ENCODE results near the gene SPINK4. TPM values are rescaled to one million over a fixed set of nuclear protein-coding genes. Genes with fewer than 3 reads are reported as not detected.

Gene SPINK4
- total RNA-seq, 1 experiment from 2014 or later = not detected

DNA sequence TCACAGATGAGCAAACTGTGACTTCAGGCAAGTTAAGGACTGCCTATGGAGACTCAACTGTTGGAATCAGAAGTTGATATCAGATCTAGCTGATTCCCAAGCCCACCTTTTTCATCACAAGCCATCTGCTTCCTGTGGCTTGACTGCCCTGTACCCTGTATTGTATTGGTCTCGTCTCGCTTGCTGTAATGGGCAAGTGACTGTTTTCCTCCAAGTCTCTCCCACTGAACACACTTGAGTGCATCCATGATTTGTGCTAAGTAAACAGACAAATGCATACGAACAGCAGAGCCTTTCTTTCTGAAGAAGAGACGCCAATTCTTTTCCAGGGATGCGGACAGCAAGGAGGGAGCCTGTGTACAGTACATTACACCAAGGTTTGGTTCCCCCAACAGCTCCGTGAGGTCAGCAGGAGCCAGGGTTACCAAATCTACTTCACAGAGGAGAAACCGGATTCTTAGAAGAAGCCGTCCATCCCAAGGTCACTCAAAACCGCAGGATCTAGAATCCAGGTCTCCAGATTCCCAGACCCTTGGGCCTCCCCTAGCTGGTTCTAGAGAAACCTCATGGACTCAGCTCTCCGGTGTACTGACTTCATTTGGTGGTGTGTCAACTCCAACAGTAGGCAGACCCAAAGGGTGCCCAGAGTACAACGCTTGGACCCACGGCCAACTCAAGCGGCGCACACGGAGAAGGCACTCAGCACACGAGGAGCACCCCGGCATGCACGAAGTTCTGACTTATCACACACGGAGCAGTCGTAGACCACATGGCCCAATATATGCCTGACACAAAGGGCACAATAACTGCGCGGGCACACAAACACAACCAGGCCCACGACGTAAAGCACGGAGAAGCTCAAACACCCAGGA, 23.4 kb downstream of the SPINK4 start:
- H3K9me2 ChIP-seq (ENCODE audit: insufficient read depth) = no peaks in the 10 kb centered on the region
- H3K36me3 ChIP-seq (ENCODE audit: control insufficient read depth in 1 of 2, insufficient read depth in 2 of 2, low read length in 2 of 2) = peaks cover 37 to 46% of the 10 kb centered on the region in 2 experiments
- H3K27me3 ChIP-seq (ENCODE audit: insufficient read depth, low read length) = no peaks in the 10 kb centered on the region
- H3K4me3 ChIP-seq (replicated peaks in 1 of 2; ENCODE audit: low read depth in 1 of 2, low read length in 2 of 2) = peak overlapping the region; percentile 98 to 99
- ATAC-seq = no peak
- no peaks in the 10 kb centered on the region for H3K9me3 ChIP-seq (ENCODE audit: control insufficient read depth in 1 of 2, insufficient read depth in 1 of 2, low read depth in 1 of 2, low read length in 2 of 2)
- peaks cover 67% of the 10 kb centered on the region for H3K79me2 ChIP-seq (ENCODE audit: insufficient read depth, low read length)
- ChIA-PET CTCF (interaction anchor here (1.3 kb wide), 1 partner anchor 23 kb away, joined by 4 read pairs; no protein-coding TSS in a partner anchor), POLR2A (interaction anchor here (1.3 kb wide), 1 partner anchor 9 kb away, joined by 5 read pairs; no protein-coding TSS in a partner anchor), RAD21 (ENCODE audit: low non-redundant PET in 1 of 2, low total read pairs in 2 of 2, uncharacterized antibody in 2 of 2, unreplicated experiment in 2 of 2) (no interaction called here)
- peak overlapping the region; percentile 87 for H3K27ac ChIP-seq (ENCODE audit: low read depth, low read length)
- H2AFZ ChIP-seq (ENCODE audit: low read depth, low read length, poor library complexity, severe bottlenecking) = no peak overlapping the region
- peaks cover 3 to 16% of the 10 kb centered on the region in 2 experiments; a peak in 3 of 4 replicates for H3K4me1 ChIP-seq (ENCODE audit: control insufficient read depth in 1 of 2, insufficient read depth in 2 of 2, low read length in 2 of 2)
- TSS peak; percentile 33 for BruUV-seq (replicated peaks)
- TF ChIP-seq ZNF274 (IDR thresholded peaks at IDR 0.05; ENCODE audit: low read depth, low read length) = no peak
- TF ChIP-seq, protein P1, sequence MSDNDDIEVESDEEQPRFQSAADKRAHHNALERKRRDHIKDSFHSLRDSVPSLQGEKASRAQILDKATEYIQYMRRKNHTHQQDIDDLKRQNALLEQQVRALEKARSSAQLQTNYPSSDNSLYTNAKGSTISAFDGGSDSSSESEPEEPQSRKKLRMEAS (IDR thresholded peaks at IDR 0.05) = peak; percentile 68
- no peak for TF ChIP-seq RAD21 (IDR thresholded peaks at IDR 0.05; ENCODE audit: low read depth)
- intact Hi-C loops (cut with micrococcal nuclease) = loop anchor here (1.0 to 2.0 kb wide), 3 partner anchors 27 to 35 kb away; partner anchors contain the start of gene NFX1
- peak overlapping the region; percentile 93 for H3K9ac ChIP-seq (ENCODE audit: low read length)
- H3K4me2 ChIP-seq (ENCODE audit: low read length) = peak overlapping the region; percentile 80
- DNase-seq (ENCODE audit: low read depth, low spot score) = no peak
- no peaks in the 10 kb centered on the region for H4K20me1 ChIP-seq (ENCODE audit: insufficient read depth)

DNA sequence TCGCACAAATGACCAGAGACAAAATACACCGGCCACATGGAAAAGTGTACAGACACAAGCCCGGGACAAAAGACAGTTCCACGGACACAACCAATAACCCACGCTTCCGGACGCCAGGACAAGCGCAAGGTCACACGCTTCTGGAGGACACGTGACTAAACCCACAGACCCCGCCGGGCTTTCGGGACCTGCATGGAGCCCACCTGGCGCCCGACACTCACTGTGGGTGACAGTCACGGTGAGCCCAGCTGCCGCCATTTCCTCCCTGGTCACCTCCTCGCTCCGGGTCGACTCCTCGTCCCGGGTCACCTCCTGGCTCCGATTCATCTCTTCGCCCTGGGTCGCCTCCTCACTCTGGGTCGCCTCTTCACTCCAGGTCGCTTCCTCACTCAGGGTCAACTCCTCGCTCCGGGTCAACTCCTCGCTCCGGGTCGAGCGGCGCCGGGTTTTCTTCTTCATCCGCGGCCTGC, 24.1 kb downstream of the SPINK4 start:
- no TSS peak for BruUV-seq (replicated peaks)
- H3K9me2 ChIP-seq (ENCODE audit: insufficient read depth) = no peaks in the 10 kb centered on the region
- peak overlapping the region; percentile 98 to 99 for H3K4me3 ChIP-seq (replicated peaks in 1 of 2; ENCODE audit: low read depth in 1 of 2, low read length in 2 of 2)
- no peaks in the 10 kb centered on the region for H4K20me1 ChIP-seq (ENCODE audit: insufficient read depth)
- RAD21 ChIA-PET (ENCODE audit: low non-redundant PET in 1 of 2, low total read pairs in 2 of 2, uncharacterized antibody in 2 of 2, unreplicated experiment in 2 of 2) = no interaction called here
- TF ChIP-seq RAD21 (IDR thresholded peaks at IDR 0.05; ENCODE audit: low read depth) (no peak), TCF7L2 (IDR thresholded peaks at IDR 0.05; ENCODE audit: borderline replicate concordance, extremely low read depth, insufficient read depth, insufficient read length) (no peak), POLR2AphosphoS5 (IDR thresholded peaks at IDR 0.05; ENCODE audit: low read depth, low read length) (no peak), EGR1 (IDR thresholded peaks at IDR 0.05; ENCODE audit: low read depth) (no peak), CEBPB (IDR thresholded peaks at IDR 0.05; ENCODE audit: low read depth) (no peak), EZH2phosphoT487 (IDR thresholded peaks at IDR 0.05; ENCODE audit: borderline replicate concordance) (no peak), ZFX (IDR thresholded peaks at IDR 0.05) (no peak), CBX3 (IDR thresholded peaks at IDR 0.05; ENCODE audit: low read depth) (no peak), EZH2 (IDR thresholded peaks at IDR 0.05) (no peak), POLR2A (IDR thresholded peaks at IDR 0.05; ENCODE audit: borderline replicate concordance, extremely low read depth, insufficient read depth, insufficient read length) (no peak), FOSL1 (IDR thresholded peaks at IDR 0.05; ENCODE audit: low read depth) (no peak), SRF (IDR thresholded peaks at IDR 0.05; ENCODE audit: low read depth) (no peak), SP1 (IDR thresholded peaks at IDR 0.05; ENCODE audit: low read depth) (no peak)
- TF ChIP-seq, protein P2, sequence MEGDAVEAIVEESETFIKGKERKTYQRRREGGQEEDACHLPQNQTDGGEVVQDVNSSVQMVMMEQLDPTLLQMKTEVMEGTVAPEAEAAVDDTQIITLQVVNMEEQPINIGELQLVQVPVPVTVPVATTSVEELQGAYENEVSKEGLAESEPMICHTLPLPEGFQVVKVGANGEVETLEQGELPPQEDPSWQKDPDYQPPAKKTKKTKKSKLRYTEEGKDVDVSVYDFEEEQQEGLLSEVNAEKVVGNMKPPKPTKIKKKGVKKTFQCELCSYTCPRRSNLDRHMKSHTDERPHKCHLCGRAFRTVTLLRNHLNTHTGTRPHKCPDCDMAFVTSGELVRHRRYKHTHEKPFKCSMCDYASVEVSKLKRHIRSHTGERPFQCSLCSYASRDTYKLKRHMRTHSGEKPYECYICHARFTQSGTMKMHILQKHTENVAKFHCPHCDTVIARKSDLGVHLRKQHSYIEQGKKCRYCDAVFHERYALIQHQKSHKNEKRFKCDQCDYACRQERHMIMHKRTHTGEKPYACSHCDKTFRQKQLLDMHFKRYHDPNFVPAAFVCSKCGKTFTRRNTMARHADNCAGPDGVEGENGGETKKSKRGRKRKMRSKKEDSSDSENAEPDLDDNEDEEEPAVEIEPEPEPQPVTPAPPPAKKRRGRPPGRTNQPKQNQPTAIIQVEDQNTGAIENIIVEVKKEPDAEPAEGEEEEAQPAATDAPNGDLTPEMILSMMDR (IDR thresholded peaks at IDR 0.05 in 2 of 3, conservative IDR thresholded peaks at IDR 0.05 in 1 of 3; ENCODE audit: borderline replicate concordance in 1 of 3, insufficient read depth in 1 of 3, low read depth in 2 of 3, low read length in 2 of 3) = no peak
- no peak for DNase-seq (ENCODE audit: low read depth, low spot score)
- peak; percentile 23 for ATAC-seq
- peaks cover 39 to 42% of the 10 kb centered on the region in 2 experiments for H3K36me3 ChIP-seq (ENCODE audit: control insufficient read depth in 1 of 2, insufficient read depth in 2 of 2, low read length in 2 of 2)
- no peaks in the 10 kb centered on the region for H3K27me3 ChIP-seq (ENCODE audit: insufficient read depth, low read length)
- H3K9ac ChIP-seq (ENCODE audit: low read length) = peak overlapping the region; percentile 93
- no peaks in the 10 kb centered on the region for H3K9me3 ChIP-seq (ENCODE audit: control insufficient read depth in 1 of 2, insufficient read depth in 1 of 2, low read depth in 1 of 2, low read length in 2 of 2)
- peak overlapping the region; percentile 80 for H3K4me2 ChIP-seq (ENCODE audit: low read length)
- peak overlapping the region; percentile 87 for H3K27ac ChIP-seq (ENCODE audit: low read depth, low read length)
- POLR2A ChIA-PET = interaction anchor here (0.9 to 1.0 kb wide), 2 partner anchors 30 to 239 kb away, joined by 3 read pairs; partner anchors contain the start of gene DNAJA1
- H3K79me2 ChIP-seq (ENCODE audit: insufficient read depth, low read length) = peaks cover 66% of the 10 kb centered on the region
- intact Hi-C loops (cut with micrococcal nuclease) = loop anchor here (1.0 to 2.0 kb wide), 3 partner anchors 26 to 35 kb away; partner anchors contain the start of gene NFX1
- CTCF ChIA-PET = interaction anchor here (1.3 kb wide), 1 partner anchor 22 kb away, joined by 4 read pairs; no protein-coding TSS in a partner anchor
- H3K4me1 ChIP-seq (ENCODE audit: control insufficient read depth in 1 of 2, insufficient read depth in 2 of 2, low read length in 2 of 2) = peaks cover 3 to 16% of the 10 kb centered on the region in 2 experiments; a peak in 3 of 4 replicates
- H2AFZ ChIP-seq (ENCODE audit: low read depth, low read length, poor library complexity, severe bottlenecking) = no peak overlapping the region

All from HCT116 (cell line).